ENCODE measurements around the gene CTIF.

Gene CTIF

GRCh38 chr18:48527461-48527860 is 11.4 kb upstream of the CTIF start:
- ATAC-seq (no peak), DNase-seq (ENCODE audit: low spot score in 2 of 2) (no peak)
- Mint-ChIP-seq H3K4me3 (no peak overlapping the region), H3K36me3 (no peaks in the 10 kb centered on the region), H3K4me1 (no peaks in the 10 kb centered on the region), H3K27ac (no peak overlapping the region), H3K9me3 (no peaks in the 10 kb centered on the region)

DNA sequence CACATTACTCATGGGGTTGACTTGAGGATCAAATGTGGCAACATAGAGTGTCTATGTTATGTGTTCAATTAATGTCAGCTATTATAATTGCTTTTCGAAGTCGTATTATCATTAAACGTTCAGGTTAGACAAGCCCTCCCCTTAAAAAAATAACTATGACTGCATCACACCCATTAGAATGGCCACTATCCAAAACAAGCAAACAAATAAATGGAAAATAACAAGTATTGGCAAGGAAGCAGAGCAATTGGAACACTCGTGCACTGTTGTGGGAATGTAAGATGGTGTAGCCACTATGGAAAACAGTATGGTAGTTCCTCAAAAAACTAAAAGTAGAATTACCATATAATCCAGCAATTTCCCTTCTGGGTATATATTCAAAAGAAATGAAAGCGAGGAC is 10.0 kb upstream of the CTIF start:
- H3K4me3 Mint-ChIP-seq: no peak overlapping the region
- no peaks in the 10 kb centered on the region for H3K9me3 Mint-ChIP-seq
- H3K4me1 Mint-ChIP-seq: no peaks in the 10 kb centered on the region
- DNase-seq (ENCODE audit: low spot score in 2 of 2) (no peak), ATAC-seq (no peak)
- no peaks in the 10 kb centered on the region for H3K36me3 Mint-ChIP-seq
- H3K27ac Mint-ChIP-seq: no peak overlapping the region

DNA sequence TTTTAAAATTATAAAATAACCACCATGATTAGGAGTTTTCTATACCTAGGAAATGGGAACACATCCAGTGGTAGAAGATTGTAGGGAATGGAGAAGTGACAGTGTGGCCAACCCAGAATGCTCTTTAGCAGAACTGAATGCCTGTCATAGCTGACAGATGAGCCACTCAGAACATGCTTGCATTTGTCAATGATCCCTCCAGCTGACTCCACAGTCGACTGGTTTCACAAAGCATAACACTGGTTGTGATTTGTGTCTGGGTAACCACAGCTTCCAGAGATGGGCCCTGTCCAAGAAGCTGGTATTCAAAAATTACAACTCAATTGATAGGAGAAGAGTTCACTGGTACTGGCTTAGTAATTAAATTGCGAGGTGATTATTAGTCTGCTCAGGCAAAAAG is 9.0 kb upstream of the CTIF start:
- Mint-ChIP-seq H3K36me3 (no peaks in the 10 kb centered on the region), H3K27ac (no peak overlapping the region), H3K9me3 (no peaks in the 10 kb centered on the region), H3K4me1 (no peaks in the 10 kb centered on the region), H3K4me3 (no peak overlapping the region)
- ATAC-seq: no peak
- no peak for DNase-seq (ENCODE audit: low spot score in 2 of 2)

DNA sequence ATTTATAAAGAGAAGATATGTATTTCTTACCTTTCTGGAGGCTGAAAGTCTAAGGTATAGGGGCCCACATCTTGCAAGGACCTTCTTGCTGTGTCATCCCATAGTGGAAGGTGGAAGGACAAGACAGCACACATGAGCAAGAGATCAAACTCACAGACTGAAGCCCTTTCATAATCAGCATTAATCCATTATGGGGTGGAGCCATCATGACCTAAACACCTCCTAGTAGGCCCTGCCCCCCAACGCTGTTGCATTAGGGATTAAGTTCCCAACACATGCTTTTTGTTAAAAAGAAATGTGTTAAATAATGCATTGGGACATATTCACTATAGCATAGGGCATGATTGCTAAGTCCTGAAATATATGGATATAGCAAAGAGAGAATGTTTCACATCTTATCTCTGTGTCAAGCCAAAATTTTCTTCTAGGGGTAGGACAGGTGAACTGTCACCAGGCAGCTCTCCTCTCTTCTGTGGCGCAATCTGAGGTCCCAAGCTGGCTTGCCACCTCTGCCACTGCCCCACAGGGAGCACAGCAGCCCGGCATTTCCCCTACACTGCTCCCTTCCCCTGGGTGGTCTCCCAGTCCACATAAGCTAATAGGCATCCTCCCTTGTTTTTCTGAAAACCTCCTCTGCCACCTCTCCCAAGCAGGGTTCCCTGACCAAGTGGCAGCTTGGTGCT is 8.3 kb upstream of the CTIF start:
- Mint-ChIP-seq H3K27ac (no peak overlapping the region), H3K36me3 (no peaks in the 10 kb centered on the region), H3K4me1 (no peaks in the 10 kb centered on the region), H3K4me3 (no peak overlapping the region), H3K9me3 (no peaks in the 10 kb centered on the region)
- ATAC-seq: no peak
- DNase-seq (ENCODE audit: low spot score in 2 of 2): peak in 1 of 2 donors; percentile 23

DNA sequence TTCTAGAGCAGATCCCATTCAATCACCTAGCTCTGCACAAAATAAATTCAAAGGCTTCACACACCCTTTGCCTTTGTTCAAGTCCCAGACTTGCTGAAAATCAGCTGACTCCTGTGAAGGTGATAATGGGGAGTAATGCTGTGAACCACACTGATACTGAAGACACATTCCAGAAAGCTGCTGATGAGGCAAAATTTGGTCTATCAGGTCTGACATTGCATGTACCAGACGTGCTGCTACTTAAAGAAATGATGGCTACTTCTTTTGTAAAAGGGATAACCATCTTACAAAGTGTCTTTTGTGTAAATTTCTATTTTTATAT is 7.8 kb upstream of the CTIF start:
- no peak overlapping the region for H3K27ac Mint-ChIP-seq
- no peaks in the 10 kb centered on the region for H3K4me1 Mint-ChIP-seq
- no peaks in the 10 kb centered on the region for H3K36me3 Mint-ChIP-seq
- no peak for DNase-seq (ENCODE audit: low spot score in 2 of 2)
- H3K4me3 Mint-ChIP-seq: no peak overlapping the region
- no peaks in the 10 kb centered on the region for H3K9me3 Mint-ChIP-seq
- no peak for ATAC-seq

GRCh38 chr18:48531908-48532307 is 6.9 kb upstream of the CTIF start:
- H3K9me3 Mint-ChIP-seq: no peaks in the 10 kb centered on the region
- H3K4me1 Mint-ChIP-seq: no peaks in the 10 kb centered on the region
- H3K4me3 Mint-ChIP-seq: no peak overlapping the region
- no peaks in the 10 kb centered on the region for H3K36me3 Mint-ChIP-seq
- H3K27ac Mint-ChIP-seq: no peak overlapping the region
- no peak for ATAC-seq
- DNase-seq (ENCODE audit: low spot score in 2 of 2): no peak

DNA sequence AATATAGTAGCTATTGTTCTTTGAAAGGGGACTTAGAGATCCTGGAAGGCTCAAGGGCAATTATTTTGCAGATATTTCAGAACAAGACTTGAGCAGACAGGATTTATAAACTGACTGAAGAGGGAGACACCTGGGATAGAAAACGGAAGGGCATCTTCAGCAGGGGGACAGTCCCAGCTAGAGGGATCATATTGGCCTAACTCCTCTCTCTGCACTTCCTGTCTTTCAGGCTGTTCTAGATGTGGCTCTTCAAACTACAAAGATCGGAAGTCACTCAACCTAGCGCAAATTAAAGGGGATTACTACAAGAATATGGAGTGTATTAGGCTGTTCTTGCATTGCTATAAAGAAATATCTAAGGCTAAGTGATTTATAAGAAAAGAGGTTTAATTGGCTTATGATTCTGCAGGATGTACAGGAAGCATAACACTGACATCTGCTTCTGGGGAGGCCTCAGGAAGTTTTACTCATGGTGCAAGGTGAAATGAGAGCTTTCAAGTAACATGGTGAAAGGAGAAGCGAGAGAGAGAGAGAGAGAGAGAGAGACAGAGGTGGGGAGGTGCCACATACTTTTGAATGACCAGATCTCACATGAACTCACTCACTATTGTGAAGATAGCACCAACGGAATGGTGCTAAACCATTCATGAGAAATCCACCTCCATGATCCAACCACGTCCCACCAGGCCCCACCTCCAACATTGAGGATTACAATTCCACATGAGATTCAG is 5.3 kb upstream of the CTIF start:
- no peak overlapping the region for H3K4me3 Mint-ChIP-seq
- no peak for ATAC-seq
- no peaks in the 10 kb centered on the region for H3K9me3 Mint-ChIP-seq
- H3K36me3 Mint-ChIP-seq: no peaks in the 10 kb centered on the region
- H3K27ac Mint-ChIP-seq: no peak overlapping the region
- H3K4me1 Mint-ChIP-seq: no peaks in the 10 kb centered on the region
- no peak for DNase-seq (ENCODE audit: low spot score in 2 of 2)

DNA sequence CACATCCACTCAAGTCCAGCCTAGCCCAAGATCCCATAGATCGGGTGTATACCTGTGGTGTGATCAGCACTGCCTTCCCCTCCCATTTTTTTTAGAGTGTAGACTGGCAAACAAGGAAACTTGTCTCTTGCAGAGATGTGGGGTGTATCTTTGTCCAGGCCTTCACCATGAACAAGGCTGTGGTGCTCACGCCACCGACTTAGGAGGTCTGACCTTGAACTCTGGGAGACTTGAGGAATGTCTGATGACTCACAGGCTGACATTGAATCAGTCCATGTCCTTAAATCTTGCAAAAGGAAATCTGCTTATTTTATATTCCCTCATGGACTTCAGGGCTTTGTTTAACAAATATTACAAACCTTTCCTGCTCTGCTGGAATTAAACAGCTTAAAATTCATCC is 4.5 kb upstream of the CTIF start:
- Mint-ChIP-seq H3K9me3 (no peaks in the 10 kb centered on the region), H3K27ac (no peak overlapping the region), H3K4me3 (no peak overlapping the region), H3K36me3 (no peaks in the 10 kb centered on the region), H3K4me1 (no peaks in the 10 kb centered on the region)
- DNase-seq (ENCODE audit: low spot score in 2 of 2) (no peak), ATAC-seq (no peak)

DNA sequence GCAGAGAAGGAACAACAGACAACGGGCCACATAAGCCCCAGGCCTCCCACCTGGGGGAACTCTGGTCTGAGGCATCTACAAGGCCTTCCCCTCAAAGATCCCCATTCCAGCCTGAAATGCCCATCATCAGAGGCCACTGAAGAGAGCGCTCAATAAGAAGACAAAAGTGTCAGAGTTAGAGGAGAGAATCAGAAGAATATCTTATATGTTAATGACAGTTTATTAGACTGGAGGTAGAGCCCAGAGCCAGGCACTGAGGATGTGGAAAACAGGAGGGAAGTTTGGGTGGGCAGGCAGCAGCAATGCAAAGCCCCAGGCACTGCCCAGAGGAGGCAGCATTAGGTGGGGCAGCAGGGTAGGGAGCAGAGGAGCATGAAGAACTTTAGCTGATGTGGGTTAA is 2.9 kb upstream of the CTIF start:
- DNase-seq (ENCODE audit: low spot score in 2 of 2) (no peak), ATAC-seq (no peak)
- Mint-ChIP-seq H3K4me1 (no peaks in the 10 kb centered on the region), H3K4me3 (no peak overlapping the region), H3K27ac (no peak overlapping the region), H3K9me3 (no peaks in the 10 kb centered on the region), H3K36me3 (no peaks in the 10 kb centered on the region)

GRCh38 chr18:48536516-48536915 is 2.3 kb upstream of the CTIF start:
- no peak for ATAC-seq
- DNase-seq (ENCODE audit: low spot score in 2 of 2): no peak
- Mint-ChIP-seq H3K4me3 (no peak overlapping the region), H3K4me1 (no peaks in the 10 kb centered on the region), H3K9me3 (no peaks in the 10 kb centered on the region), H3K36me3 (no peaks in the 10 kb centered on the region), H3K27ac (no peak overlapping the region)

DNA sequence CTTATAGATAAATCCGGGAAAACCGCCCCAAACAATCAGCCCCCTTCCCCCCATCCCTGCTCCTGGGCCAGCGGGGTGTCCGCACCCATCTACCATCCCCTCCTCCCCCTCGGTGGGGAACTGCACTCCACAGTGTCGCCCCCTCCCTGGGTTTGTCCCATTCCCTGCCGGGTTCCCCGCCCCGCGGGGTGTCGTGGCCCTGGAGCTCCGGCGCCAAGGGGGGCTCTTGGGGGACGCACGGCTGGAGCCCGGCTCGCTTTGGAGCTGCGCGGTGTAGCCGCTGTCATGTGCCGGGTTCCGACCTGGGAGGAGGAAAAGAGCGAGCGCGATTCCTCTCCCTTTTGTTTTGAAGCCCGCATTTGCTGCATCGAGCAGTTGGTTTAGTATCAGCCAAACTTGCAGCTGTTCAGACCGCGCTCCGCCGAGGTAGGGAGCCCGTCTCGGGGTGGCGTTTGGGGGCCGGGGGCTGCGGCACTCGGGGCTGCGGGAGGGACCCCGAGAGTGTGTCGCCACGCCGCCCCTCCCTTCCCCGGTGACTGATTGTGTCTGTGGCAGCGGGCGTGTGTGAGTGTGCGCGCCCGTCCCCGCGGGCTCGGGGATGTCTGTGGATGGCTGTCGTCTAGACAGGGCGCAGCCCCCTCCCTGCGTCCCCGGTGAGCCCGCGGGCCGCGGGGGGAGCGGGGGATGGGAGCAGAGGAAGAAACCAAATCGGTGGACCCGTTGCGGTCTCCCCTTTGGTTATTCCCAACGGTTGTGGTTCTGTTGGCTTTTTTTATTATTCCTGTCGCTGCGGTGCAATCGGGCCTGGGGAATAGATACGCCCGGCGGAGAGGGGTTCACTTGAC is 797 bp downstream of the CTIF start:
- DNase-seq (ENCODE audit: low spot score in 2 of 2): peak; percentile 11 to 63
- peak overlapping the region; percentile 77 for H3K4me3 Mint-ChIP-seq

DNA sequence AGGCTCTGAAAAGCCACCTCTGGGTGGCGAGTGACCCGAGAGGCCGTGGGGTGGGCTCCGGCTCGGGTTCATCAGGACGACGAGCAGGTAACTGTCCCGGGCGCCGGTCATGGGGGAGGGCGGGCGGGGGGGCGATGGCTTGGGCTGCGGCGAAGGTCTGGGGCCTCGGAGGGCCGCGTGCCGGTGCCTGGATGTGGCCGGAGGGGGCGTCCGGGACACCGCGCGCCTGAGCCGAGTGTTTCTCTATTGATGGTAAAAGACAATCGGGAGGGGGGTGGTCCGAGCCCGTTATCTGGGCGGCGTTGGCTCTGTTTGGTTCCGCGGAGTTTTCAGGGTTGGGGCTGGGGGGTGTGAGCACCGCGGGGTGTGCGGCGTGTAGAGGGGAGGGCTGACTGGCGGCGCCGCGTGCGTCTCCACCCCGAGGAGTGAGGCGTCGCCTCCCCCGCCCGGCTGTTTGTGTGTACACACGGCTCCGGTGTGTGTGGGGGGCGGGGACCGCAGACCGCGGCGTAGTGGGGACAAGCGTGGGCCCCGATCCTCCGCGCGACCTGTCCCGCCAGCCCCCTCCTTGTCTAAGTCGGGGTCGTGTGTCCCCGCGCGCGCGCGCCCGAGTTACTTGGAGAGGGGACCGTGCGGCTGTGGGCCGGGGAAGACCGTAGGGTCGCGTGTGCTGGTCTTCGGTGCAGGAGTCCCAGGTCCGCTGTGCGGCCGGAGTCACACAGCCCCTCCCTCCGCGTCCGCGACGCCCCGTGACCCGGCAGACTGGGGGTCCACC is 1.6 kb downstream of the CTIF start:
- peaks cover 11% of the 10 kb centered on the region for H3K4me1 Mint-ChIP-seq
- no peak overlapping the region for H3K27ac Mint-ChIP-seq
- peaks cover 5% of the 10 kb centered on the region for H3K36me3 Mint-ChIP-seq

More for the DNA sequence above, 797 bp downstream of the CTIF start:
- peak; percentile 43 for ATAC-seq
- H3K27ac Mint-ChIP-seq: peak overlapping the region; percentile 71
- H3K4me1 Mint-ChIP-seq: peaks cover 11% of the 10 kb centered on the region
- no peaks in the 10 kb centered on the region for H3K36me3 Mint-ChIP-seq
- no peaks in the 10 kb centered on the region for H3K9me3 Mint-ChIP-seq

GRCh38 chr18:48541026-48541746 is 2.4 kb downstream of the CTIF start:
- H3K27ac Mint-ChIP-seq: no peak overlapping the region
- H3K4me1 Mint-ChIP-seq: peaks cover 11% of the 10 kb centered on the region
- peak in 1 of 2 donors; percentile 51 for DNase-seq (ENCODE audit: low spot score in 2 of 2)
- peak; percentile 49 for ATAC-seq
- peak overlapping the region; percentile 77 for H3K4me3 Mint-ChIP-seq
- no peaks in the 10 kb centered on the region for H3K9me3 Mint-ChIP-seq
- peaks cover 5% of the 10 kb centered on the region for H3K36me3 Mint-ChIP-seq

More for the DNA sequence above, 1.6 kb downstream of the CTIF start:
- Mint-ChIP-seq H3K9me3 (no peaks in the 10 kb centered on the region), H3K4me3 (peak overlapping the region; percentile 77)
- ATAC-seq (peak; percentile 65), DNase-seq (ENCODE audit: low spot score in 2 of 2) (peak; percentile 11 to 59)

GRCh38 chr18:48541747-48542400 is 3.0 kb downstream of the CTIF start:
- Mint-ChIP-seq H3K36me3 (peaks cover 5% of the 10 kb centered on the region), H3K4me3 (peak overlapping the region; percentile 77), H3K27ac (no peak overlapping the region), H3K4me1 (peaks cover 11% of the 10 kb centered on the region), H3K9me3 (no peaks in the 10 kb centered on the region)
- DNase-seq (ENCODE audit: low spot score in 2 of 2) (no peak), ATAC-seq (no peak)
